Ishikawa (cell line): ENCODE data around the gene PTPN6.

Source experiments
- CEBPB ChIP-seq: IDR thresholded peaks from 2 replicates; pipeline ENCODE4 v1.6.1; 2012
- CREB1 ChIP-seq: IDR thresholded peaks from 2 replicates; pipeline ENCODE4 v1.6.1; 2012; ENCODE audit warnings: low read depth
- EGR1 ChIP-seq: IDR thresholded peaks from 2 replicates; pipeline ENCODE4 v1.6.1; 2012
- EP300 ChIP-seq: IDR thresholded peaks from 2 replicates; pipeline ENCODE4 v1.6.1; 2012; ENCODE audit warnings: borderline replicate concordance
- FOXM1 ChIP-seq: IDR thresholded peaks from 2 replicates; pipeline ENCODE4 v1.6.1; 2012; ENCODE audit warnings: low read depth, borderline replicate concordance
- MAX ChIP-seq: IDR thresholded peaks from 2 replicates; pipeline ENCODE4 v1.6.1; 2012
- NFIC ChIP-seq: IDR thresholded peaks from 2 replicates; pipeline ENCODE4 v1.6.1; 2012
- RAD21 ChIP-seq: IDR thresholded peaks from 2 replicates; pipeline ENCODE4 v1.6.1; 2012; ENCODE audit warnings: low read depth
- REST ChIP-seq: IDR thresholded peaks from 2 replicates; pipeline ENCODE4 v1.6.1; 2012; ENCODE audit warnings: low read depth, mild to moderate bottlenecking
- TAF1 ChIP-seq: IDR thresholded peaks from 2 replicates; pipeline ENCODE4 v1.6.1; 2012; ENCODE audit warnings: low read depth, mild to moderate bottlenecking
- TCF12 ChIP-seq: IDR thresholded peaks from 2 replicates; pipeline ENCODE4 v1.6.1; 2012; ENCODE audit warnings: low read depth
- TEAD4 ChIP-seq: IDR thresholded peaks from 2 replicates; pipeline ENCODE4 v1.6.1; 2012
- USF1 ChIP-seq: IDR thresholded peaks from 2 replicates; pipeline ENCODE4 v1.6.1; 2012
- YY1 ChIP-seq: IDR thresholded peaks from 2 replicates; pipeline ENCODE4 v1.6.1; 2012; ENCODE audit warnings: low read depth
- ZBTB7A ChIP-seq: IDR thresholded peaks from 2 replicates; pipeline ENCODE4 v1.6.1; 2012; ENCODE audit warnings: low read depth

The PTPN6 gene

GRCh38 chr12:6981152-6982052, 30.2 kb downstream of the PTPN6 start:
- TF ChIP-seq FOXM1 (no peak), EGR1 (no peak), CEBPB (no peak), EP300 (no peak), TAF1 (no peak), TEAD4 (no peak), CREB1 (no peak)

GRCh38 chr12:6982532-6982931, 31.4 kb downstream of the PTPN6 start:
- TF ChIP-seq TEAD4 (no peak), TCF12 (no peak), TAF1 (no peak), ZBTB7A (no peak), MAX (no peak), EGR1 (no peak), FOXM1 (no peak), USF1 (no peak), CREB1 (no peak), YY1 (no peak)

GRCh38 chr12:6987956-6988553, 36.9 kb downstream of the PTPN6 start:
- no peak for TF ChIP-seq REST

- TF ChIP-seq CEBPB, result no peak
- no peak for TF ChIP-seq TEAD4
- TF ChIP-seq YY1, result no peak
- TF ChIP-seq TAF1, result no peak
- no peak for TF ChIP-seq TCF12
- no peak for TF ChIP-seq EGR1
- TF ChIP-seq MAX, result no peak
- TF ChIP-seq USF1, result no peak
- TF ChIP-seq NFIC, result no peak
- TF ChIP-seq EP300, result no peak
- no peak for TF ChIP-seq FOXM1
- TF ChIP-seq CREB1, result no peak
- TF ChIP-seq REST, result no peak
- TF ChIP-seq RAD21, result no peak
- TF ChIP-seq ZBTB7A, result no peak
Observed at GRCh38 chr12:6996040-6996441, 44.9 kb downstream of the PTPN6 start.

GRCh38 chr12:6998715-6999451, 47.7 kb downstream of the PTPN6 start:
- TF ChIP-seq TCF12 (no peak), TAF1 (no peak), EGR1 (no peak), MAX (0 out of 2 replicates have a peak, but pooled peaks have one; percentile 8), RAD21 (no peak), CREB1 (no peak), FOXM1 (no peak), EP300 (no peak; the same call in 1 of the 2 replicates), NFIC (peak; percentile 47; the same call in 1 of the 2 replicates), TEAD4 (no peak), CEBPB (peak; percentile 10), YY1 (no peak), REST (no peak), USF1 (no peak), ZBTB7A (no peak)
